GM18870 (cell line): ENCODE data around the gene HNF4A.
"Not testable (repeated sequence)": the region's sequence is repeated elsewhere in the genome, so short reads cannot be mapped to it uniquely, and the experiment has no call there.

ENCODE experiments used
- ATAC-seq: cut with Tn5 transposase; IDR thresholded peaks from one replicate; pipeline ENCODE4 v1.9.1; 2021; ENCODE audit warnings: moderate library complexity; ENCODE audit not compliant: unreplicated experiment

HNF4A gene

GRCh38 chr20:44344723-44345122, 10.8 kb upstream of the HNF4A start:
- ATAC-seq = no peak

- no peak for ATAC-seq
Observed at GRCh38 chr20:44345147-44345546, 10.4 kb upstream of the HNF4A start.

DNA sequence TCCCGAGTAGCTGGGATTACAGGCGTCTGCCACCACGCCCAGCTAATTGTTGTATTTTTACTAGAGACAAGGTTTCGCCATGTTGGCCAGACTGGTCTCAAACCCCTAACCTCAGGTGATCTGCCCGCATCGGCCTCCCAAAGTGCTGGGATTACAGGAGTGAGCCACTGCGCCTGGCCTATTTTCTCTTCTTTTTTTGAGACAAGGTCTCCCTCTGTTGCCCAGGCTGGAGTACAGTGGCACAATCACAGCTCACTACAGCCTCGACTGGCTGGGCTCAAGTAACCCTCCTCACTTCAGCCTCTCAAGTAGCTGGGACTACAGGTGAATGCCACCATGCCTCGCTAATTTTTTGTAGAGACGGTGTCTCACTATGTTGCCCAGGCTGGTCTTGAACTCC, 9.6 kb upstream of the HNF4A start:
- not testable (repeated sequence) for ATAC-seq

DNA sequence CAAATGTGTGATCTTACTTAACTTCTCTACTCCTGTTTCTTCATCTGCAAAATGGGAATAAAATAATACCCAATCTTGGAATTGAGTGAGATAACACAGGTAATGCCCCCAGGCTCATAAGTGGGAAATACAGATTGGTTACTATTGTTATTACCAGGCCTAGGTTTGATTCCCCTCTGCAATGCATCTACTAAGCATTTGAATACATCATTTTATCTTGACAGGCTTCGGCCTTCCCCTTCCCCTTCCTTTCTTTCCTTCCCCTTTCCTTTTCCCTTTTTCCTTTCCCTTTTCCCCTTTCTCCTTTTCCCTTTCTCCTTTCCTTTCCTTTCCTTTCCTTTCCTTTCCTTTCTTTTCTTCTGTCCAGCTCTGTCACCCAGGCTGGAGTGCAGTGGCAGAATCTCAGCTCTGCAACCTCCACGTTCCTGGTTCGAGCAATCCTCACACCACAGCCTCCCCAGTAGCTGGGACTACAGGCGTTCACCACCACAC, 7.3 kb upstream of the HNF4A start:
- ATAC-seq = no peak

DNA sequence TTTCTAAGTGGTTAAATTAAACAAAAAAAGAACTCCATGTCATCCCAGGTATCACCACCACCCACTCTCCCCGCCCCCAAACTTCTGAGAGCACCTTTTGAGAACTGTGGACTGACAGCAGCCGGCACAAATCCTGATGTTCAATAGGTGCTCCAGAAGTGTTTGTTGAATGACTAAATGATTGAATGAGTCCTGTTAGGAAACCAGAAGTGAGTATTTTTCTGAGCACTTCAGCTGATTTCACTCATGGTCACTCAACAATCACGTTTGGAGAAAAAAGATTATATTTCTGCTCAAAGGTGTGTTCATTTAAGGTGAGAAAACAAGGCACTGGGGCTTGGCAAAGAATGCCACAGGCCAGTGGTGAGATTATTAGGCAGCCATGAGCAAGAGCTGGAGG, 6.2 kb upstream of the HNF4A start:
- ATAC-seq = no peak

GRCh38 chr20:44350567-44350966, 4.9 kb upstream of the HNF4A start:
- no peak for ATAC-seq

GRCh38 chr20:44354979-44355497, 461 bp upstream of the HNF4A start:
- no peak for ATAC-seq

DNA sequence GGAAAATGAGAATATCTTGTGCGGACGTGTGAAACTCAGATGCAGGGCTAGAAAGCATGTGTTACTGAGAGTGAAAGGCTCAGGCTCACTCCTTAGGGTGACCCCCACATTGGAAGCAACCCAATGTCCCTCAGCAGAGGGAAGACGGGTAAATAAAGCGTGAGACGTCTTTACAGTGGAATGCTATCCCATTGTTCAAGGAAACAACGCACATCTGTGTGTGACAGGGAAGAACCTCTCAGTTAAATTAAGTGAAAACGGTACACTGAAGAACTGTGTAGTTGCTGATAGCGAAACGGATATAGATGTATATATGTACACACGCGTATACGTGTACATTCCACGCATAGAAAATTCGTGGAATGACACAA, 839 bp downstream of the HNF4A start:
- no peak for ATAC-seq

DNA sequence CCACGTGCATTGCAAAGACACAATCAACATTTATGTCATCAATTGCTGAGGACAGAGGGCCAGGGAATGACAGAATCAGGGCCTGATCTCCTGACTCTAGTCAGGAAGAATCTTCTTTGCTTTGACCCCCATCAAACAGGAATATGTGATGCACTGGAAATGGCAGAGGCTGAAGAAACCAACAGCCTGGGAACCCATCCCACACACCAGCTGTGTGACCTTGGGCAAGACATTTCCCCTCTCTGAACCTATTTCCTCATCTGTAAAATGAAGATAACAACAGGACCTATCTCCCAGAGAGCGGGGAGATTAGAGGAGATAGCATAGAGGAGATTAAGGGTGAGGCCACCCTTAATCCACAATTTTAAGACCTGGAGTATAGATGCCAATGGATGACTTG, 1.5 kb downstream of the HNF4A start:
- no peak for ATAC-seq

GRCh38 chr20:44357555-44358125, 2.1 kb downstream of the HNF4A start:
- ATAC-seq = no peak

- ATAC-seq = no peak
Observed at GRCh38 chr20:44358776-44359175, 3.3 kb downstream of the HNF4A start.

DNA sequence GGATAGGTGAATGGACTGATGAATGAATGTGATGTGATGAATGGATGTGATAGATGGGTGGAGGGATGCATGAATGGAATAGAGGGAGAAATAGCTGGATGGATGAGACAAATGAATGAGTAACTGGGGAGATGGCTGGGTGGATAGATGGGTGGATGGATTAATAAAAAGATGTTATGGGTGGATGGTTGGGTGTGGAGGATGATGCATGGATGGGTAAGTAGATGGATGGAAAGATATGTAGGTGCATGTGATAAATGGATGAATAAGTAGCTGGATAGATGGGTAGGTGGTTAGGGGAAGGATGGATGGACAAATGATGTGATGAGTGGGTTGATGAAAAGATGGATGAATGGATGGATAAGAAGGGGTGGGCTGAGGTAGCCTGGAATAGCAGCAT, 4.7 kb downstream of the HNF4A start:
- no peak for ATAC-seq

- no peak for ATAC-seq
Observed at GRCh38 chr20:44361021-44361420, 5.5 kb downstream of the HNF4A start.

- no peak for ATAC-seq
Observed at GRCh38 chr20:44362466-44362940, 7.0 kb downstream of the HNF4A start.

DNA sequence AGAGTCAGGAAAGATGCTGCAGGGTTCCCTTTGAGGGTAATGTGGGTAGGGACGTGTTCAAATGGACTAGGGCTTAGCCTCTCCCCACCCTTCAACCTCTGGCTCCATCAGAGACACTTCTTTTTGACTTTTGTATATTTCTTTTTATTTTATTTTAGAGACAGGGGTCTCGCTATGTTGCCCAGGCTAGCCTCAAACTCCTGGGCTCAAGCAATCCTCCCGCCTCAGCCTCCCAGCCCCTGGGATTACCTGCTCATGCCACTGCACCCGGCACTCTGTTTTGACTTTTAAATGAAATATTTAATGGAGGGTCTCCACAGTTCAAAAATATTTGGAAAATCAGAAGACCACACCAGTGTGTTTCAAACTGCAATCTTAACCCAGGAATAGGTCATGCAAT, 8.6 kb downstream of the HNF4A start:
- ATAC-seq = no peak

DNA sequence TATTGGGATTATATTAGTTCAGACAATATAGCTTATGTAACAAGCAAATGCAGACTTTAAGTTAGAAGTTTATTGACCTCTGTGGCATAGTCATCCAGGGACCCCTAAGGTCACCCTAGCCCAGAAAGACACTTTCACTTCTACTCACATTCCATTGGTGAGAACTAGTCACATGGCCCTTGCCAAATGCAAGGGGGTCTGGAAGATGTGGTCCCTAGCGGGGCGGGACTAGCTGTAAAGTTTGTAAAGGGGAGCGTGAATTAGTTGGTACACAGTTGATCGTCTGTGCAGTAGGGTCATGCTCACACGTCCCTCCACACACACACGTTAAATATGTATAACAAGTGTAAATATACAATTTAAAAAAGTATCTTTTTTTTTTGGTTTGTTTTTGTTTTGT, 9.3 kb downstream of the HNF4A start:
- ATAC-seq = no peak

GRCh38 chr20:44367746-44368145, 12.2 kb downstream of the HNF4A start:
- no peak for ATAC-seq

DNA sequence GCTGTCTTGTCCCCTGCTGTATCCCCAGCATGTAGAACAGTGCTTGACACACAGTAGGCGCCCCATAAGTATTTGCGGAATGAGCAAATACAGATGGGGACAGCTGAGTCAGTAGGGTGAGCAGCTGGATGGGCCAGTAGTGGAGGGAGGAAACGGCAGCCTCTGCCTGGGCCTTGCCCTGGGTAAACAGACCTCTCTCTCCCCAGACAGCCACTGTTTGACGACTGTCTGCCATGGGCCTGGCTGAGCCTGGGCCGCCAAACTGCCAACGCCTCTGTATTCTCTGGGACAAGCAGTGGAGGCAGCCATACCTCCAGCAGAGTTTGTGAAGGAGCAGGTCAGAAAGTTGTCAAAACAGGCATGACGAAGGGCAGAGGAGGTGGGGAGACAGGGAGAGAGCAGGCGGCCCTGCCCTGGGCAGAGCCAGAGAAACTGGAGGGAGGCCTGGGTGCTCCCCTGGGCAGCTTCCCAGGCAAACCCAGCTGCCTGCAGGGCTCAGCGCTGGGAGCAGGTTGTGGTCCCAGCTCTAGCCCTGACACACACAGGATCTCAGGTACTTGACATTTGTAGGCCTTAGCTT, 15.2 kb downstream of the HNF4A start:
- ATAC-seq = no peak

DNA sequence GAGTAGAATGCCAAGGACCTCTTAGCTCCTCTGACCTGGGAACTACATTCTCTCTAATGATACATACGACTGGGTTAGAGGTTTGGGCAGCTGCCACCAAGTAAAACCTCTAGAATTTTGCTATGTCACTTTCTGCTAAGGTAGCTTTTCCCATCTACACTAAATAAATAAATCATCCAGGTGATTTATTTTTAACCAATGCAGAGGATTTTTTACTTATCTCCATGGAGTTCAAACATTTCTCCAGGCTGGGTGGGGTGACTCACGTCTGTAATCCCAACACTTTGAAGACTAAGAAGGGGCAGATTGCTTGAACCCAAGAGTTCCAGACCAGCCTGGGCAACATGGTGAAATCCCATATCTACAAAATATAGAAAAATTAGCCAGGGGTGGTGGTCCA, 27.1 kb downstream of the HNF4A start:
- ATAC-seq = no peak

- ATAC-seq = no peak
Observed at GRCh38 chr20:44384423-44385027, 29.0 kb downstream of the HNF4A start.

GRCh38 chr20:44388466-44389023, 33.0 kb downstream of the HNF4A start:
- no peak for ATAC-seq

- ATAC-seq = no peak
Observed at GRCh38 chr20:44389871-44390270, 34.4 kb downstream of the HNF4A start.
